ENCODE results near the gene LPP. TPM values are rescaled to one million over a fixed set of nuclear protein-coding genes. Genes with fewer than 3 reads are reported as not detected.

Gene LPP
- total and polyA plus RNA-seq, 9 of the 15 experiments (the other 6 are each of a cell fraction or from before 2014, with no cell fraction given): 0.07 to 0.18 TPM; not detected in 7

- POLR2A ChIA-PET: no interaction called here
These were observed 38.1 kb downstream of the LPP start for GRCh38 chr3:188192034-188192433.

More at GRCh38 chr3:188192034-188192433, 38.1 kb downstream of the LPP start:
- H3K4me1 ChIP-seq (replicated peaks in 1 of 2; ENCODE audit: control insufficient read depth in 2 of 2, insufficient read depth in 2 of 2, low read length in 2 of 2): no peaks in the 10 kb centered on the region
- intact Hi-C loops (cut with micrococcal nuclease) (no loop called here), in situ Hi-C loops (cut with MboI) (no loop called here)
- H3K36me3 ChIP-seq (ENCODE audit: control insufficient read depth, insufficient read depth, low read length): no peaks in the 10 kb centered on the region
- no peak overlapping the region for H3K27ac ChIP-seq (ENCODE audit: extremely low read depth, low read depth, low read length)
- no TSS peak for BruUV-seq (replicated peaks)
- no peak overlapping the region for H2AFZ ChIP-seq (ENCODE audit: low read depth, low read length)
- H3K4me2 ChIP-seq (ENCODE audit: insufficient read depth, low read length): no peak overlapping the region
- no peaks in the 10 kb centered on the region for H4K20me1 ChIP-seq (replicated peaks; ENCODE audit: control insufficient read depth, insufficient read depth, low read length)
- H3K9me1 ChIP-seq (ENCODE audit: control insufficient read depth, insufficient read depth, low read length): no peaks in the 10 kb centered on the region
- no peaks in the 10 kb centered on the region for H3K27me3 ChIP-seq (ENCODE audit: control insufficient read depth in 2 of 2, insufficient read depth in 2 of 2, low read length in 2 of 2)
- no peaks in the 10 kb centered on the region for H3K79me2 ChIP-seq (ENCODE audit: control insufficient read depth, insufficient read depth, low read length)
- H3K9ac ChIP-seq (ENCODE audit: insufficient read depth in 1 of 2, low read depth in 2 of 2, low read length in 2 of 2): no peak overlapping the region
- ATAC-seq (no peak), DNase-seq (ENCODE audit: extremely low read depth in 1 of 4, low spot score in 3 of 4) (no peak), FAIRE-seq (no peak)
- H3K4me3 ChIP-seq: no peak overlapping the region
- TF ChIP-seq PATZ1 (CRISPR knock-in tag; IDR thresholded peaks at IDR 0.05; ENCODE audit: borderline replicate concordance) (no peak), HIVEP1 (CRISPR knock-in tag; IDR thresholded peaks at IDR 0.05) (no peak), SMARCE1 (IDR thresholded peaks at IDR 0.05) (no peak), HNRNPK (IDR thresholded peaks at IDR 0.05; ENCODE audit: low read depth, low read length, poor library complexity, severe bottlenecking) (no peak), TFE3 (CRISPR knock-in tag; IDR thresholded peaks at IDR 0.05) (no peak), PYGO2 (tag; IDR thresholded peaks at IDR 0.05) (no peak), ZNF707 (CRISPR knock-in tag; conservative IDR thresholded peaks at IDR 0.05) (no peak), MED1 (CRISPR knock-in tag; IDR thresholded peaks at IDR 0.05; ENCODE audit: borderline replicate concordance) (no peak), MYBL2 (IDR thresholded peaks at IDR 0.05; ENCODE audit: low read depth) (no peak), MYBL2 (CRISPR knock-in tag; IDR thresholded peaks at IDR 0.05; ENCODE audit: borderline replicate concordance) (no peak)
- H3K9me3 ChIP-seq (replicated peaks; ENCODE audit: control insufficient read depth, insufficient read depth, low read depth, low read length): no peaks in the 10 kb centered on the region
- 0% methylated on average over 2 of the region's 2 CpGs for WGBS (ENCODE audit: insufficient coverage, low coverage, missing lambda C conversion rate)
- CTCF ChIA-PET (ENCODE audit: low intra/inter-chr PET ratio): no interaction called here

Measured in K562 (cell line).